Measurements from ENCODE around the gene TMEM94. TPM values are rescaled to one million over a fixed set of nuclear protein-coding genes. Genes with fewer than 3 reads are reported as not detected.

TMEM94 gene
- total RNA-seq, 1 experiment from 2014 or later = 109 TPM

- H3K4me1 ChIP-seq = peaks cover 5% of the 10 kb centered on the region
- no peak for DNase-seq
- Mint-ChIP-seq H3K27ac (ENCODE audit: unreplicated experiment) (no peak overlapping the region), H3K9me3 (ENCODE audit: unreplicated experiment) (no peaks in the 10 kb centered on the region), H3K27me3 (ENCODE audit: insufficient read depth, unreplicated experiment) (no peaks in the 10 kb centered on the region), H3K4me3 (ENCODE audit: unreplicated experiment) (no peak overlapping the region), H3K36me3 (ENCODE audit: insufficient read depth, unreplicated experiment) (peaks cover 71% of the 10 kb centered on the region), H3K4me1 (ENCODE audit: low read depth, unreplicated experiment) (peaks cover 17% of the 10 kb centered on the region)
- H3K9me3 ChIP-seq = no peaks in the 10 kb centered on the region
- intact Hi-C loops (cut with micrococcal nuclease; ENCODE audit: unreplicated experiment) = no loop called here
- ChIA-PET CTCF (no interaction called here), POLR2A (no interaction called here)
- peaks cover 1% of the 10 kb centered on the region for H3K36me3 ChIP-seq (ENCODE audit: control insufficient read depth, insufficient read depth, low read length)
- H3K27me3 ChIP-seq (replicated peaks; ENCODE audit: control insufficient read depth, insufficient read depth, low read length) = no peaks in the 10 kb centered on the region
- BruUV-seq (replicated peaks) = no TSS peak
- no peak for TF ChIP-seq CTCF (IDR thresholded peaks at IDR 0.05; ENCODE audit: insufficient read depth in 1 of 2, low read depth in 1 of 2, low read length in 1 of 2, severe bottlenecking in 1 of 2, unreplicated experiment in 1 of 2)
- H3K4me3 ChIP-seq (ENCODE audit: low read depth, low read length) = no peak overlapping the region
Observed at GRCh38 chr17:75544250-75544649, 87.8 kb downstream of the TMEM94 start.

- Histone ChIP-seq H3K4me3 (ENCODE audit: low read depth, low read length) (no peak overlapping the region), H3K27me3 (replicated peaks; ENCODE audit: control insufficient read depth, insufficient read depth, low read length) (no peaks in the 10 kb centered on the region), H3K4me1 (peaks cover 21% of the 10 kb centered on the region), H3K36me3 (ENCODE audit: control insufficient read depth, insufficient read depth, low read length) (peaks cover 2% of the 10 kb centered on the region; the same call in 1 of the 2 replicates), H3K9me3 (no peaks in the 10 kb centered on the region)
- Mint-ChIP-seq H3K9me3 (ENCODE audit: unreplicated experiment) (no peaks in the 10 kb centered on the region), H3K4me3 (ENCODE audit: unreplicated experiment) (no peak overlapping the region), H3K27ac (ENCODE audit: unreplicated experiment) (no peak overlapping the region), H3K4me1 (ENCODE audit: low read depth, unreplicated experiment) (peaks cover 14% of the 10 kb centered on the region), H3K27me3 (ENCODE audit: insufficient read depth, unreplicated experiment) (no peaks in the 10 kb centered on the region), H3K36me3 (ENCODE audit: insufficient read depth, unreplicated experiment) (peaks cover 74% of the 10 kb centered on the region)
- intact Hi-C loops (cut with micrococcal nuclease; ENCODE audit: unreplicated experiment) = no loop called here
- POLR2A ChIA-PET = no interaction called here
- no peak for DNase-seq
- no peak for TF ChIP-seq CTCF (IDR thresholded peaks at IDR 0.05; ENCODE audit: insufficient read depth in 1 of 2, low read depth in 1 of 2, low read length in 1 of 2, severe bottlenecking in 1 of 2, unreplicated experiment in 1 of 2)
- BruUV-seq (replicated peaks) = no TSS peak
- CTCF ChIA-PET = no interaction called here
Observed at GRCh38 chr17:75546181-75546580, 89.7 kb downstream of the TMEM94 start.

- intact Hi-C loops (cut with micrococcal nuclease; ENCODE audit: unreplicated experiment) = no loop called here
- no peaks in the 10 kb centered on the region for H3K27me3 ChIP-seq (replicated peaks; ENCODE audit: control insufficient read depth, insufficient read depth, low read length)
- H3K27ac Mint-ChIP-seq (ENCODE audit: unreplicated experiment) = no peak overlapping the region
- no peak overlapping the region for H3K4me3 Mint-ChIP-seq (ENCODE audit: unreplicated experiment)
- H3K4me1 Mint-ChIP-seq (ENCODE audit: low read depth, unreplicated experiment) = peaks cover 9% of the 10 kb centered on the region
- H3K4me3 ChIP-seq (ENCODE audit: low read depth, low read length) = no peak overlapping the region
- H3K36me3 ChIP-seq (ENCODE audit: control insufficient read depth, insufficient read depth, low read length) = peaks cover 2% of the 10 kb centered on the region; the same call in 1 of the 2 replicates
- BruUV-seq (replicated peaks) = no TSS peak
- DNase-seq = no peak
- H3K36me3 Mint-ChIP-seq (ENCODE audit: insufficient read depth, unreplicated experiment) = peaks cover 69% of the 10 kb centered on the region
- H3K4me1 ChIP-seq = peaks cover 28% of the 10 kb centered on the region
- TF ChIP-seq CTCF (IDR thresholded peaks at IDR 0.05; ENCODE audit: insufficient read depth in 1 of 2, low read depth in 1 of 2, low read length in 1 of 2, severe bottlenecking in 1 of 2, unreplicated experiment in 1 of 2) = no peak
- CTCF ChIA-PET = interaction anchor here (1.1 kb wide), 1 partner anchor 9 kb away, joined by 3 read pairs; no protein-coding TSS in a partner anchor
- POLR2A ChIA-PET = no interaction called here
- H3K9me3 ChIP-seq = no peaks in the 10 kb centered on the region
- H3K27me3 Mint-ChIP-seq (ENCODE audit: insufficient read depth, unreplicated experiment) = no peaks in the 10 kb centered on the region
- H3K9me3 Mint-ChIP-seq (ENCODE audit: unreplicated experiment) = no peaks in the 10 kb centered on the region
Observed at GRCh38 chr17:75547091-75547490, 90.7 kb downstream of the TMEM94 start.
